HEK293 (cell line): ENCODE measurements around the gene SMIM33.
A peak's percentile ranks its signal among the peaks of the same experiment; 100 is the strongest.

Source experiments
- KLF7 ChIP-seq: fragments of 450-650 bp; formaldehyde crosslinking; IDR thresholded peaks from 2 replicates; pipeline ENCODE4 v1.5.1; 2016; ENCODE audit warnings: missing biosample characterization, missing genetic modification characterization, borderline replicate concordance
- MEIS1 ChIP-seq: sonication (generic); formaldehyde crosslinking; IDR thresholded peaks from 2 replicates; pipeline ENCODE4 v1.8.1; 2022; ENCODE audit warnings: missing genetic modification reagents, mild to moderate bottlenecking, borderline replicate concordance
- RBAK ChIP-seq: fragments of 450-650 bp; formaldehyde crosslinking; IDR thresholded peaks from 2 replicates; pipeline ENCODE4 v1.5.1; 2016; ENCODE audit warnings: missing biosample characterization, missing genetic modification characterization
- SP2 ChIP-seq: fragments of 450-650 bp; formaldehyde crosslinking; IDR thresholded peaks from 2 replicates; pipeline ENCODE4 v1.5.1; 2016; ENCODE audit warnings: missing biosample characterization, missing genetic modification characterization
- SP7 ChIP-seq: fragments of 450-650 bp; formaldehyde crosslinking; IDR thresholded peaks from 2 replicates; pipeline ENCODE4 v1.5.1; 2016; ENCODE audit warnings: missing biosample characterization, missing genetic modification characterization
- YY1 ChIP-seq: fragments of 450-650 bp; formaldehyde crosslinking; IDR thresholded peaks from 2 replicates; pipeline ENCODE4 v1.5.1; 2018; ENCODE audit warnings: missing biosample characterization, missing genetic modification characterization
- ZFHX2 ChIP-seq: fragments of 450-650 bp; formaldehyde crosslinking; conservative IDR thresholded peaks from 2 replicates; pipeline ENCODE4 v1.5.1; 2016; ENCODE audit warnings: missing biosample characterization, missing genetic modification characterization
- ZFP3 ChIP-seq: fragments of 450-650 bp; formaldehyde crosslinking; IDR thresholded peaks from 2 replicates; pipeline ENCODE4 v1.5.1; 2016; ENCODE audit warnings: low read depth, missing biosample characterization, missing genetic modification characterization
- ZFP69B ChIP-seq: fragments of 450-650 bp; formaldehyde crosslinking; IDR thresholded peaks from 2 replicates; pipeline ENCODE4 v1.5.1; 2016; ENCODE audit warnings: missing biosample characterization, missing genetic modification characterization
- ZNF140 ChIP-seq: fragments of 450-650 bp; formaldehyde crosslinking; IDR thresholded peaks from 2 replicates; pipeline ENCODE4 v1.5.1; 2016; ENCODE audit warnings: missing biosample characterization, missing genetic modification characterization
- ZNF221 ChIP-seq: fragments of 450-650 bp; formaldehyde crosslinking; IDR thresholded peaks from 2 replicates; pipeline ENCODE4 v1.5.1; 2017; ENCODE audit warnings: missing biosample characterization, missing genetic modification characterization, borderline replicate concordance
- ZNF292 ChIP-seq: fragments of 450-650 bp; formaldehyde crosslinking; IDR thresholded peaks from 2 replicates; pipeline ENCODE4 v1.5.1; 2016; ENCODE audit warnings: low read depth, missing biosample characterization, missing genetic modification characterization, borderline replicate concordance
- ZNF324 ChIP-seq: fragments of 450-650 bp; formaldehyde crosslinking; IDR thresholded peaks from 2 replicates; pipeline ENCODE4 v1.5.1; 2016; ENCODE audit warnings: missing biosample characterization, missing genetic modification characterization
- ZNF510 ChIP-seq: fragments of 450-650 bp; formaldehyde crosslinking; IDR thresholded peaks from 2 replicates; pipeline ENCODE4 v1.5.1; 2018; ENCODE audit warnings: mild to moderate bottlenecking, missing genetic modification characterization, missing biosample characterization; ENCODE audit not compliant: insufficient replicate concordance
- ZNF529 ChIP-seq: fragments of 450-650 bp; formaldehyde crosslinking; IDR thresholded peaks from 2 replicates; pipeline ENCODE4 v1.5.1; 2017; ENCODE audit warnings: missing genetic modification characterization, missing biosample characterization; ENCODE audit not compliant: insufficient replicate concordance
- ZNF600 ChIP-seq: fragments of 450-650 bp; formaldehyde crosslinking; IDR thresholded peaks from 2 replicates; pipeline ENCODE4 v1.5.1; 2016; ENCODE audit warnings: missing biosample characterization, missing genetic modification characterization
- ZNF624 ChIP-seq: fragments of 450-650 bp; formaldehyde crosslinking; IDR thresholded peaks from 2 replicates; pipeline ENCODE4 v1.5.1; 2017; ENCODE audit warnings: missing biosample characterization, missing genetic modification characterization
- ZNF654 ChIP-seq: fragments of 450-650 bp; formaldehyde crosslinking; IDR thresholded peaks from 2 replicates; pipeline ENCODE4 v1.5.1; 2016; ENCODE audit warnings: low read depth, missing biosample characterization, missing genetic modification characterization
- ZNF660 ChIP-seq: fragments of 450-650 bp; IDR thresholded peaks from 2 replicates; pipeline ENCODE4 v1.5.1; 2018; ENCODE audit warnings: missing biosample characterization, mild to moderate bottlenecking, missing genetic modification characterization
- ZNF670 ChIP-seq: fragments of 450-650 bp; formaldehyde crosslinking; IDR thresholded peaks from 2 replicates; pipeline ENCODE4 v1.5.1; 2016; ENCODE audit warnings: missing biosample characterization, missing genetic modification characterization, low read depth
- ZNF791 ChIP-seq: fragments of 450-650 bp; formaldehyde crosslinking; IDR thresholded peaks from 2 replicates; pipeline ENCODE4 v1.5.1; 2016; ENCODE audit warnings: missing biosample characterization, missing genetic modification characterization
- ZSCAN30 ChIP-seq: fragments of 450-650 bp; IDR thresholded peaks from 2 replicates; pipeline ENCODE4 v1.5.1; 2018; ENCODE audit warnings: missing biosample characterization, mild to moderate bottlenecking, missing genetic modification characterization, moderate library complexity
- TF ChIP-seq, protein P1 (sequence below): fragments of 450-650 bp; formaldehyde crosslinking; IDR thresholded peaks from 2 replicates; pipeline ENCODE4 v1.5.1; 2017; ENCODE audit warnings: missing biosample characterization, missing genetic modification characterization
- TF ChIP-seq, protein P2 (sequence below): fragments of 450-650 bp; formaldehyde crosslinking; IDR thresholded peaks from 2 replicates; pipeline ENCODE4 v1.5.1; 2016; ENCODE audit warnings: missing biosample characterization, missing genetic modification characterization
- TF ChIP-seq, protein P3 (sequence below): IDR thresholded peaks from 2 replicates; pipeline ENCODE4 v1.6.1; 2011; ENCODE audit warnings: mild to moderate bottlenecking, low read depth, low read length, borderline replicate concordance
- TF ChIP-seq, protein P4 (sequence below): fragments of 450-650 bp; formaldehyde crosslinking; IDR thresholded peaks from 2 replicates; pipeline ENCODE4 v1.5.1; 2016; ENCODE audit warnings: missing biosample characterization, missing genetic modification characterization
- TF ChIP-seq, protein P5 (sequence below): fragments of 450-650 bp; formaldehyde crosslinking; IDR thresholded peaks from 2 replicates; pipeline ENCODE4 v1.5.1; 2016; ENCODE audit warnings: missing biosample characterization, missing genetic modification characterization
- TF ChIP-seq, protein P6 (sequence below): fragments of 450-650 bp; formaldehyde crosslinking; IDR thresholded peaks from 2 replicates; pipeline ENCODE4 v1.5.1; 2017; ENCODE audit warnings: missing biosample characterization, missing genetic modification characterization

Gene SMIM33

DNA sequence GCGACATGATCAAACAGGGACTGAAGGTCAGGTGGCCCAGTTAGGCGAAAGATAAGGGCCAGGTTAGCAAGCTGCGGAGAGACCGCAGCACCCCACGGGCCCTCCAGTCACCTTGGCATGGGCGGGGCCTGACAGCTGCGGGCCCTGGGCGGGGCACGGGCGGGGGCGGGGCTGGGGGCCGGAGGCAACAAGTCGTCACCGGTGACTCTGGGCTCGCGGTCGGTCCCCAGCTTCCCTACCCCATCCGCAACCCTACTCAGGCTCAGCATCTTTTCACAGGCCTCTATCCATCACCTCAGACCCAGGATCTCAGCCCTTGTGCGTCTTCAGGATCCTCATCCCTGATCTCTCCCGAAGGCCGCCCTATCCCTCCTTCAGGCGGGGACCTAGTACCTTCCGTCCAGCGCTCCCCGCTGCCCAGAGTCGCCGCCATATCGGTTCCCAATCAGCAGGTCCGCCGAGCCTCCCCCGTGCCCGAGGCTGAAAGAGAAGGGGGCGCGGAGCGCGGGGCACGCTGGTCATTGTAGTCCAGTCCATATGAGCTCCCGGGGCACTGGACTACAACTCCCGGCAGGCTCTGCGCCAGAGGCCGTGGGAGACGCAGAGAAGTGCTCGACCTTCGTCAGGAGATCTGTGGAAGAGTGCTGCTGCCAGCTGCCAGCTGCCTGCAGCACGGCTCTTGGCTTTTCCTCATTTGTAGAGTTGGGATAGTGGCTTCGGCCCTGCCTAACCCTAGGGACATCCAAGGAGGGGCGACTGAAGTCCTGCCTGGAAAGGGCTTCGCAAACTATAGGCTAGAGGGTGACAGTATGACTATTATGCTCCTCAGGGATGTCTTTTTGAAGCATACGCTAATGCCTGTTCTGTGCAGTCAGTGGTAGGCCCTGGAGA, 31.5 kb upstream of the SMIM33 start, which contains the start of gene DNAJC18 (continued):
- TF ChIP-seq ZNF292: no peak
- TF ChIP-seq ZNF324 (tag by site-specific recombination): peak; percentile 98
- no peak for TF ChIP-seq ZNF529 (tag by site-specific recombination)
- peak; percentile 84 for TF ChIP-seq ZFP69B (tag by site-specific recombination)
- TF ChIP-seq RBAK (tag by site-specific recombination): no peak
- TF ChIP-seq ZNF510 (tag by site-specific recombination): no peak
- no peak for TF ChIP-seq ZNF221 (tag by site-specific recombination)
- TF ChIP-seq, protein P1, sequence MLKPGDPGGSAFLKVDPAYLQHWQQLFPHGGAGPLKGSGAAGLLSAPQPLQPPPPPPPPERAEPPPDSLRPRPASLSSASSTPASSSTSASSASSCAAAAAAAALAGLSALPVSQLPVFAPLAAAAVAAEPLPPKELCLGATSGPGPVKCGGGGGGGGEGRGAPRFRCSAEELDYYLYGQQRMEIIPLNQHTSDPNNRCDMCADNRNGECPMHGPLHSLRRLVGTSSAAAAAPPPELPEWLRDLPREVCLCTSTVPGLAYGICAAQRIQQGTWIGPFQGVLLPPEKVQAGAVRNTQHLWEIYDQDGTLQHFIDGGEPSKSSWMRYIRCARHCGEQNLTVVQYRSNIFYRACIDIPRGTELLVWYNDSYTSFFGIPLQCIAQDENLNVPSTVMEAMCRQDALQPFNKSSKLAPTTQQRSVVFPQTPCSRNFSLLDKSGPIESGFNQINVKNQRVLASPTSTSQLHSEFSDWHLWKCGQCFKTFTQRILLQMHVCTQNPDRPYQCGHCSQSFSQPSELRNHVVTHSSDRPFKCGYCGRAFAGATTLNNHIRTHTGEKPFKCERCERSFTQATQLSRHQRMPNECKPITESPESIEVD: no peak
- TF ChIP-seq ZNF140 (tag by site-specific recombination): no peak
- TF ChIP-seq, protein P2, sequence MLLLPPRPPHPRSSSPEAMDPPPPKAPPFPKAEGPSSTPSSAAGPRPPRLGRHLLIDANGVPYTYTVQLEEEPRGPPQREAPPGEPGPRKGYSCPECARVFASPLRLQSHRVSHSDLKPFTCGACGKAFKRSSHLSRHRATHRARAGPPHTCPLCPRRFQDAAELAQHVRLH: peak; percentile 95
- no peak for TF ChIP-seq ZNF791 (tag by site-specific recombination)
- peak; percentile 67; the same call in 1 of the 2 replicates for TF ChIP-seq KLF7 (tag by site-specific recombination)
- TF ChIP-seq SP7: peak; percentile 88
- 0 out of 2 replicates have a peak, but pooled peaks have one; percentile 29 for TF ChIP-seq ZSCAN30 (tag by site-specific recombination)
- TF ChIP-seq MEIS1 (CRISPR knock-in tag): no peak
- TF ChIP-seq ZNF624 (tag by site-specific recombination): no peak
- TF ChIP-seq, protein P3, sequence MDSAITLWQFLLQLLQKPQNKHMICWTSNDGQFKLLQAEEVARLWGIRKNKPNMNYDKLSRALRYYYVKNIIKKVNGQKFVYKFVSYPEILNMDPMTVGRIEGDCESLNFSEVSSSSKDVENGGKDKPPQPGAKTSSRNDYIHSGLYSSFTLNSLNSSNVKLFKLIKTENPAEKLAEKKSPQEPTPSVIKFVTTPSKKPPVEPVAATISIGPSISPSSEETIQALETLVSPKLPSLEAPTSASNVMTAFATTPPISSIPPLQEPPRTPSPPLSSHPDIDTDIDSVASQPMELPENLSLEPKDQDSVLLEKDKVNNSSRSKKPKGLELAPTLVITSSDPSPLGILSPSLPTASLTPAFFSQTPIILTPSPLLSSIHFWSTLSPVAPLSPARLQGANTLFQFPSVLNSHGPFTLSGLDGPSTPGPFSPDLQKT: no peak
- peak; percentile 94 for TF ChIP-seq ZFHX2 (tag by site-specific recombination)
- TF ChIP-seq, protein P4, sequence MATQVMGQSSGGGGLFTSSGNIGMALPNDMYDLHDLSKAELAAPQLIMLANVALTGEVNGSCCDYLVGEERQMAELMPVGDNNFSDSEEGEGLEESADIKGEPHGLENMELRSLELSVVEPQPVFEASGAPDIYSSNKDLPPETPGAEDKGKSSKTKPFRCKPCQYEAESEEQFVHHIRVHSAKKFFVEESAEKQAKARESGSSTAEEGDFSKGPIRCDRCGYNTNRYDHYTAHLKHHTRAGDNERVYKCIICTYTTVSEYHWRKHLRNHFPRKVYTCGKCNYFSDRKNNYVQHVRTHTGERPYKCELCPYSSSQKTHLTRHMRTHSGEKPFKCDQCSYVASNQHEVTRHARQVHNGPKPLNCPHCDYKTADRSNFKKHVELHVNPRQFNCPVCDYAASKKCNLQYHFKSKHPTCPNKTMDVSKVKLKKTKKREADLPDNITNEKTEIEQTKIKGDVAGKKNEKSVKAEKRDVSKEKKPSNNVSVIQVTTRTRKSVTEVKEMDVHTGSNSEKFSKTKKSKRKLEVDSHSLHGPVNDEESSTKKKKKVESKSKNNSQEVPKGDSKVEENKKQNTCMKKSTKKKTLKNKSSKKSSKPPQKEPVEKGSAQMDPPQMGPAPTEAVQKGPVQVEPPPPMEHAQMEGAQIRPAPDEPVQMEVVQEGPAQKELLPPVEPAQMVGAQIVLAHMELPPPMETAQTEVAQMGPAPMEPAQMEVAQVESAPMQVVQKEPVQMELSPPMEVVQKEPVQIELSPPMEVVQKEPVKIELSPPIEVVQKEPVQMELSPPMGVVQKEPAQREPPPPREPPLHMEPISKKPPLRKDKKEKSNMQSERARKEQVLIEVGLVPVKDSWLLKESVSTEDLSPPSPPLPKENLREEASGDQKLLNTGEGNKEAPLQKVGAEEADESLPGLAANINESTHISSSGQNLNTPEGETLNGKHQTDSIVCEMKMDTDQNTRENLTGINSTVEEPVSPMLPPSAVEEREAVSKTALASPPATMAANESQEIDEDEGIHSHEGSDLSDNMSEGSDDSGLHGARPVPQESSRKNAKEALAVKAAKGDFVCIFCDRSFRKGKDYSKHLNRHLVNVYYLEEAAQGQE: peak; percentile 74
- no peak for TF ChIP-seq ZNF660 (tag by site-specific recombination)
- TF ChIP-seq ZFP3: no peak
- TF ChIP-seq, protein P5, sequence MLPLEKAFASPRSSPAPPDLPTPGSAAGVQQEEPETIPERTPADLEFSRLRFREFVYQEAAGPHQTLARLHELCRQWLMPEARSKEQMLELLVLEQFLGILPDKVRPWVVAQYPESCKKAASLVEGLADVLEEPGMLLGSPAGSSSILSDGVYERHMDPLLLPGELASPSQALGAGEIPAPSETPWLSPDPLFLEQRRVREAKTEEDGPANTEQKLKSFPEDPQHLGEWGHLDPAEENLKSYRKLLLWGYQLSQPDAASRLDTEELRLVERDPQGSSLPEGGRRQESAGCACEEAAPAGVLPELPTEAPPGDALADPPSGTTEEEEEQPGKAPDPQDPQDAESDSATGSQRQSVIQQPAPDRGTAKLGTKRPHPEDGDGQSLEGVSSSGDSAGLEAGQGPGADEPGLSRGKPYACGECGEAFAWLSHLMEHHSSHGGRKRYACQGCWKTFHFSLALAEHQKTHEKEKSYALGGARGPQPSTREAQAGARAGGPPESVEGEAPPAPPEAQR: peak; percentile 66; the same call in 1 of the 2 replicates
- TF ChIP-seq SP2 (tag by site-specific recombination): peak; percentile 41; the same call in 1 of the 2 replicates
- TF ChIP-seq ZNF600: peak; percentile 99
- TF ChIP-seq ZNF670 (tag by site-specific recombination): no peak
- TF ChIP-seq, protein P6, sequence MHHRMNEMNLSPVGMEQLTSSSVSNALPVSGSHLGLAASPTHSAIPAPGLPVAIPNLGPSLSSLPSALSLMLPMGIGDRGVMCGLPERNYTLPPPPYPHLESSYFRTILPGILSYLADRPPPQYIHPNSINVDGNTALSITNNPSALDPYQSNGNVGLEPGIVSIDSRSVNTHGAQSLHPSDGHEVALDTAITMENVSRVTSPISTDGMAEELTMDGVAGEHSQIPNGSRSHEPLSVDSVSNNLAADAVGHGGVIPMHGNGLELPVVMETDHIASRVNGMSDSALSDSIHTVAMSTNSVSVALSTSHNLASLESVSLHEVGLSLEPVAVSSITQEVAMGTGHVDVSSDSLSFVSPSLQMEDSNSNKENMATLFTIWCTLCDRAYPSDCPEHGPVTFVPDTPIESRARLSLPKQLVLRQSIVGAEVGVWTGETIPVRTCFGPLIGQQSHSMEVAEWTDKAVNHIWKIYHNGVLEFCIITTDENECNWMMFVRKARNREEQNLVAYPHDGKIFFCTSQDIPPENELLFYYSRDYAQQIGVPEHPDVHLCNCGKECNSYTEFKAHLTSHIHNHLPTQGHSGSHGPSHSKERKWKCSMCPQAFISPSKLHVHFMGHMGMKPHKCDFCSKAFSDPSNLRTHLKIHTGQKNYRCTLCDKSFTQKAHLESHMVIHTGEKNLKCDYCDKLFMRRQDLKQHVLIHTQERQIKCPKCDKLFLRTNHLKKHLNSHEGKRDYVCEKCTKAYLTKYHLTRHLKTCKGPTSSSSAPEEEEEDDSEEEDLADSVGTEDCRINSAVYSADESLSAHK (tag by site-specific recombination): peak; percentile 59; the same call in 1 of the 2 replicates
- TF ChIP-seq YY1 (tag by site-specific recombination): peak; percentile 93
- no peak for TF ChIP-seq ZNF654 (tag by site-specific recombination)
